ENCODE data around the gene RNU5D-1.
"Not testable (repeated sequence)": the region's sequence is repeated elsewhere in the genome, so short reads cannot be mapped to it uniquely, and the experiment has no call there.

RNU5D-1 gene

GRCh38 chr1:44759077-44759476, 28.1 kb upstream of the RNU5D-1 start:
- Histone ChIP-seq H3K27ac (ENCODE audit: low read length) (no peak overlapping the region), H3K36me3 (ENCODE audit: insufficient read depth, low read depth, low read length) (peaks cover 95% of the 10 kb centered on the region), H3K9ac (ENCODE audit: low read depth, low read length) (no peak overlapping the region), H3K4me3 (ENCODE audit: low read length) (no peak overlapping the region), H3K27me3 (ENCODE audit: insufficient read depth, low read length) (no peaks in the 10 kb centered on the region), H3K9me3 (ENCODE audit: insufficient read depth, low read depth, low read length) (no peaks in the 10 kb centered on the region), H3K4me1 (ENCODE audit: insufficient read depth, low read length) (no peaks in the 10 kb centered on the region)

- Histone ChIP-seq H3K9me3 (ENCODE audit: insufficient read depth, low read depth, low read length) (no peaks in the 10 kb centered on the region), H3K4me3 (ENCODE audit: low read length) (no peak overlapping the region), H3K9ac (ENCODE audit: low read depth, low read length) (no peak overlapping the region), H3K27me3 (ENCODE audit: insufficient read depth, low read length) (no peaks in the 10 kb centered on the region), H3K36me3 (ENCODE audit: insufficient read depth, low read depth, low read length) (peaks cover 95% of the 10 kb centered on the region), H3K4me1 (ENCODE audit: insufficient read depth, low read length) (no peaks in the 10 kb centered on the region), H3K27ac (ENCODE audit: low read length) (no peak overlapping the region)
These were observed 26.4 kb upstream of the RNU5D-1 start for GRCh38 chr1:44757420-44757819.

- peaks cover 88% of the 10 kb centered on the region for H3K36me3 ChIP-seq (ENCODE audit: insufficient read depth, low read depth, low read length)
- no peaks in the 10 kb centered on the region for H3K9me3 ChIP-seq (ENCODE audit: insufficient read depth, low read depth, low read length)
- H3K4me1 ChIP-seq (ENCODE audit: insufficient read depth, low read length), result no peaks in the 10 kb centered on the region
- no peaks in the 10 kb centered on the region for H3K27me3 ChIP-seq (ENCODE audit: insufficient read depth, low read length)
- H3K27ac ChIP-seq (ENCODE audit: low read length), result no peak overlapping the region
- H3K9ac ChIP-seq (ENCODE audit: low read depth, low read length), result no peak overlapping the region
- no peak overlapping the region for H3K4me3 ChIP-seq (ENCODE audit: low read length)
These were observed 16.9 kb upstream of the RNU5D-1 start for GRCh38 chr1:44747878-44748277.

GRCh38 chr1:44743211-44743610, 12.2 kb upstream of the RNU5D-1 start:
- peaks cover 66% of the 10 kb centered on the region for H3K36me3 ChIP-seq (ENCODE audit: insufficient read depth, low read depth, low read length)
- H3K4me3 ChIP-seq (ENCODE audit: low read length), result no peak overlapping the region
- no peak overlapping the region for H3K9ac ChIP-seq (ENCODE audit: low read depth, low read length)
- peaks cover 6% of the 10 kb centered on the region; the same call in 1 of the 2 replicates for H3K4me1 ChIP-seq (ENCODE audit: insufficient read depth, low read length)
- H3K27me3 ChIP-seq (ENCODE audit: insufficient read depth, low read length), result no peaks in the 10 kb centered on the region
- H3K9me3 ChIP-seq (ENCODE audit: insufficient read depth, low read depth, low read length), result no peaks in the 10 kb centered on the region
- H3K27ac ChIP-seq (ENCODE audit: low read length), result no peak overlapping the region

GRCh38 chr1:44740179-44740617, 9.2 kb upstream of the RNU5D-1 start:
- H3K4me1 ChIP-seq (ENCODE audit: insufficient read depth, low read length), result peaks cover 6% of the 10 kb centered on the region; the same call in 1 of the 2 replicates
- peak overlapping the region; percentile 95 for H3K9ac ChIP-seq (ENCODE audit: low read depth, low read length)
- peaks cover 36% of the 10 kb centered on the region for H3K36me3 ChIP-seq (ENCODE audit: insufficient read depth, low read depth, low read length)
- peak overlapping the region; percentile 80 for H3K27ac ChIP-seq (ENCODE audit: low read length)
- H3K9me3 ChIP-seq (ENCODE audit: insufficient read depth, low read depth, low read length), result no peaks in the 10 kb centered on the region
- peak overlapping the region; percentile 95 for H3K4me3 ChIP-seq (ENCODE audit: low read length)
- H3K27me3 ChIP-seq (ENCODE audit: insufficient read depth, low read length), result no peaks in the 10 kb centered on the region

- Histone ChIP-seq H3K27me3 (ENCODE audit: insufficient read depth, low read length) (no peaks in the 10 kb centered on the region), H3K4me3 (ENCODE audit: low read length) (peak within 1 kb of the TSS; percentile 95), H3K9me3 (ENCODE audit: insufficient read depth, low read depth, low read length) (no peaks in the 10 kb centered on the region), H3K4me1 (ENCODE audit: insufficient read depth, low read length) (peaks cover 6% of the 10 kb centered on the region; the same call in 1 of the 2 replicates), H3K27ac (ENCODE audit: low read length) (peak within 1 kb of the TSS; percentile 80), H3K36me3 (ENCODE audit: insufficient read depth, low read depth, low read length) (peaks cover 34% of the 10 kb centered on the region), H3K9ac (ENCODE audit: low read depth, low read length) (peak within 1 kb of the TSS; percentile 95)
These were observed 8.6 kb upstream of the RNU5D-1 start, which contains the start of gene KIF2C for GRCh38 chr1:44739307-44740178. Gene KIF2C (plus strand): TSS chr1:44739837. CDS start chr1:44739933, 96 bp downstream.

GRCh38 chr1:44738953-44739306, 8.0 kb upstream of the RNU5D-1 start:
- Histone ChIP-seq H3K9ac (ENCODE audit: low read depth, low read length) (peak overlapping the region; percentile 82; the same call in 1 of the 2 replicates), H3K4me3 (ENCODE audit: low read length) (peak overlapping the region; percentile 95), H3K36me3 (ENCODE audit: insufficient read depth, low read depth, low read length) (peaks cover 28% of the 10 kb centered on the region), H3K27ac (ENCODE audit: low read length) (peak overlapping the region; percentile 80)
- not testable (repeated sequence) for H3K27me3 ChIP-seq (ENCODE audit: insufficient read depth, low read length); H3K9me3 ChIP-seq (ENCODE audit: insufficient read depth, low read depth, low read length); H3K4me1 ChIP-seq (ENCODE audit: insufficient read depth, low read length)

- H3K36me3 ChIP-seq (ENCODE audit: insufficient read depth, low read depth, low read length), result peaks cover 4% of the 10 kb centered on the region
- peaks cover 5% of the 10 kb centered on the region; the same call in 1 of the 2 replicates for H3K4me1 ChIP-seq (ENCODE audit: insufficient read depth, low read length)
- H3K27ac ChIP-seq (ENCODE audit: low read length), result no peak overlapping the region
- H3K9ac ChIP-seq (ENCODE audit: low read depth, low read length), result no peak overlapping the region
- H3K27me3 ChIP-seq (ENCODE audit: insufficient read depth, low read length), result no peaks in the 10 kb centered on the region
- no peaks in the 10 kb centered on the region for H3K9me3 ChIP-seq (ENCODE audit: insufficient read depth, low read depth, low read length)
- H3K4me3 ChIP-seq (ENCODE audit: low read length), result no peak overlapping the region
These were observed 5.0 kb upstream of the RNU5D-1 start for GRCh38 chr1:44735992-44736391.

- no peak overlapping the region for H3K27ac ChIP-seq (ENCODE audit: low read length)
- H3K9me3 ChIP-seq (ENCODE audit: insufficient read depth, low read depth, low read length), result no peaks in the 10 kb centered on the region
- no peaks in the 10 kb centered on the region for H3K27me3 ChIP-seq (ENCODE audit: insufficient read depth, low read length)
- H3K9ac ChIP-seq (ENCODE audit: low read depth, low read length), result no peak overlapping the region
- no peaks in the 10 kb centered on the region; the same call in 1 of the 2 replicates for H3K4me1 ChIP-seq (ENCODE audit: insufficient read depth, low read length)
- H3K36me3 ChIP-seq (ENCODE audit: insufficient read depth, low read depth, low read length), result no peaks in the 10 kb centered on the region
- H3K4me3 ChIP-seq (ENCODE audit: low read length), result no peak overlapping the region
These were observed 2.8 kb upstream of the RNU5D-1 start for GRCh38 chr1:44733784-44734183.

GRCh38 chr1:44733365-44733764, 2.4 kb upstream of the RNU5D-1 start:
- no peaks in the 10 kb centered on the region for H3K9me3 ChIP-seq (ENCODE audit: insufficient read depth, low read depth, low read length)
- no peak overlapping the region for H3K4me3 ChIP-seq (ENCODE audit: low read length)
- H3K27me3 ChIP-seq (ENCODE audit: insufficient read depth, low read length), result no peaks in the 10 kb centered on the region
- H3K36me3 ChIP-seq (ENCODE audit: insufficient read depth, low read depth, low read length), result no peaks in the 10 kb centered on the region
- H3K27ac ChIP-seq (ENCODE audit: low read length), result no peak overlapping the region
- no peak overlapping the region for H3K9ac ChIP-seq (ENCODE audit: low read depth, low read length)
- H3K4me1 ChIP-seq (ENCODE audit: insufficient read depth, low read length), result no peaks in the 10 kb centered on the region; the same call in 1 of the 2 replicates

GRCh38 chr1:44724955-44725698, 5.8 kb downstream of the RNU5D-1 start:
- H3K4me3 ChIP-seq (ENCODE audit: low read length), result no peak overlapping the region
- no peaks in the 10 kb centered on the region for H3K9me3 ChIP-seq (ENCODE audit: insufficient read depth, low read depth, low read length)
- H3K36me3 ChIP-seq (ENCODE audit: insufficient read depth, low read depth, low read length), result no peaks in the 10 kb centered on the region
- no peaks in the 10 kb centered on the region for H3K4me1 ChIP-seq (ENCODE audit: insufficient read depth, low read length)
- no peak overlapping the region for H3K9ac ChIP-seq (ENCODE audit: low read depth, low read length)
- H3K27me3 ChIP-seq (ENCODE audit: insufficient read depth, low read length), result no peaks in the 10 kb centered on the region
- H3K27ac ChIP-seq (ENCODE audit: low read length), result no peak overlapping the region

All from iPS-20b (cell line).